Uterus (tissue), 2 donors: ENCODE data around the gene SPG11.

Source experiments
- POLR2A ChIP-seq, 2 donors: fragments of 450-650 bp; IDR thresholded peaks; one replicate each; pipeline ENCODE4 v1.6.1; 2016; ENCODE audit warnings: antibody characterized with exemption in 2 of 2, mild to moderate bottlenecking in 1 of 2, moderate library complexity in 1 of 2
- TF ChIP-seq, protein P1 (sequence below), 4 experiments: fragments of 200-600 bp in 2 of 4; fragments of 450-650 bp in 2 of 4; sonication (generic) in 2 of 4; IDR thresholded peaks; one replicate each; pipeline ENCODE4 v1.5.1; 2016 to 2019; ENCODE audit warnings: antibody characterized with exemption in 4 of 4, mild to moderate bottlenecking in 2 of 4, moderate library complexity in 1 of 4

- TF ChIP-seq, protein P1, sequence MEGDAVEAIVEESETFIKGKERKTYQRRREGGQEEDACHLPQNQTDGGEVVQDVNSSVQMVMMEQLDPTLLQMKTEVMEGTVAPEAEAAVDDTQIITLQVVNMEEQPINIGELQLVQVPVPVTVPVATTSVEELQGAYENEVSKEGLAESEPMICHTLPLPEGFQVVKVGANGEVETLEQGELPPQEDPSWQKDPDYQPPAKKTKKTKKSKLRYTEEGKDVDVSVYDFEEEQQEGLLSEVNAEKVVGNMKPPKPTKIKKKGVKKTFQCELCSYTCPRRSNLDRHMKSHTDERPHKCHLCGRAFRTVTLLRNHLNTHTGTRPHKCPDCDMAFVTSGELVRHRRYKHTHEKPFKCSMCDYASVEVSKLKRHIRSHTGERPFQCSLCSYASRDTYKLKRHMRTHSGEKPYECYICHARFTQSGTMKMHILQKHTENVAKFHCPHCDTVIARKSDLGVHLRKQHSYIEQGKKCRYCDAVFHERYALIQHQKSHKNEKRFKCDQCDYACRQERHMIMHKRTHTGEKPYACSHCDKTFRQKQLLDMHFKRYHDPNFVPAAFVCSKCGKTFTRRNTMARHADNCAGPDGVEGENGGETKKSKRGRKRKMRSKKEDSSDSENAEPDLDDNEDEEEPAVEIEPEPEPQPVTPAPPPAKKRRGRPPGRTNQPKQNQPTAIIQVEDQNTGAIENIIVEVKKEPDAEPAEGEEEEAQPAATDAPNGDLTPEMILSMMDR (IDR thresholded peaks at IDR 0.05) = no peak
- TF ChIP-seq POLR2A (IDR thresholded peaks at IDR 0.05) = no peak
Measured at GRCh38 chr15:44705986-44706385, 42.5 kb upstream of the SPG11 start.
